Effector CD8-positive, alpha-beta T cell (primary cell): ENCODE measurements around the gene NDUFC1.
"Not testable (repeated sequence)": the region's sequence is repeated elsewhere in the genome, so short reads cannot be mapped to it uniquely, and the experiment has no call there.

Source experiments
- DNase-seq: peaks from one replicate; lab custom pipeline; 2025; lab: John Stamatoyannopoulos, UW
- total RNA-seq, 4 experiments: gene quantifications; one replicate each; lab custom pipeline; 2026; lab: John Stamatoyannopoulos, UW

Gene NDUFC1
- total RNA-seq: 17.2 to 25.2 (median 21.7) reads per million in 4 experiments

- DNase-seq: peak; percentile 52
Observed at GRCh38 chr4:139301821-139302611, at the start of gene NDUFC1. TSS of gene NDUFC1 (minus strand) at chr4:139302477. CDS start at chr4:139295798, 6,679 bp downstream.

GRCh38 chr4:139337612-139338011 is 35.3 kb upstream of the NDUFC1 start:
- no peak for DNase-seq

- no peak for DNase-seq
Observed at GRCh38 chr4:139333046-139333445, 30.8 kb upstream of the NDUFC1 start.

- DNase-seq: no peak
Observed at GRCh38 chr4:139331185-139331584, 28.9 kb upstream of the NDUFC1 start.

- no peak for DNase-seq
Observed at GRCh38 chr4:139330283-139330682, 28.0 kb upstream of the NDUFC1 start.

- DNase-seq: no peak
Observed at GRCh38 chr4:139329665-139330200, 27.5 kb upstream of the NDUFC1 start.

GRCh38 chr4:139324620-139325019 is 22.3 kb upstream of the NDUFC1 start:
- no peak for DNase-seq

GRCh38 chr4:139322541-139322940 is 20.3 kb upstream of the NDUFC1 start:
- not testable (repeated sequence) for DNase-seq

GRCh38 chr4:139322070-139322469 is 19.8 kb upstream of the NDUFC1 start:
- not testable (repeated sequence) for DNase-seq

GRCh38 chr4:139319571-139319970 is 17.3 kb upstream of the NDUFC1 start:
- DNase-seq: no peak

- no peak for DNase-seq
Observed at GRCh38 chr4:139317635-139318034, 15.4 kb upstream of the NDUFC1 start.

- DNase-seq: no peak
Observed at GRCh38 chr4:139316733-139317132, 14.5 kb upstream of the NDUFC1 start.

GRCh38 chr4:139315221-139315675 is 13.0 kb upstream of the NDUFC1 start:
- DNase-seq: no peak

GRCh38 chr4:139314047-139314800 is 11.9 kb upstream of the NDUFC1 start:
- no peak for DNase-seq

- not testable (repeated sequence) for DNase-seq
Observed at GRCh38 chr4:139313414-139313813, 11.1 kb upstream of the NDUFC1 start.

- DNase-seq: no peak
Observed at GRCh38 chr4:139312552-139313332, 10.5 kb upstream of the NDUFC1 start.

GRCh38 chr4:139311909-139312308 is 9.6 kb upstream of the NDUFC1 start:
- DNase-seq: no peak

GRCh38 chr4:139304920-139305319 is 2.6 kb upstream of the NDUFC1 start:
- DNase-seq: no peak

GRCh38 chr4:139301113-139301820 is 1.0 kb downstream of the NDUFC1 start, which contains the start of gene NAA15:
TSS of gene NAA15 (plus strand) at chr4:139301505. CDS start at chr4:139301778, 273 bp downstream.
- peak; percentile 96 for DNase-seq

- DNase-seq: no peak
Observed at GRCh38 chr4:139300431-139301112, 1.7 kb downstream of the NDUFC1 start.
